HS-27A (cell line): ENCODE results near the gene ACSL4.

Source experiments
- DNase-seq: peaks from one replicate; pipeline ENCODE4 v3.0.0-alpha.2; 2012; ENCODE audit warnings: low read depth, missing footprints

ACSL4 gene

DNA sequence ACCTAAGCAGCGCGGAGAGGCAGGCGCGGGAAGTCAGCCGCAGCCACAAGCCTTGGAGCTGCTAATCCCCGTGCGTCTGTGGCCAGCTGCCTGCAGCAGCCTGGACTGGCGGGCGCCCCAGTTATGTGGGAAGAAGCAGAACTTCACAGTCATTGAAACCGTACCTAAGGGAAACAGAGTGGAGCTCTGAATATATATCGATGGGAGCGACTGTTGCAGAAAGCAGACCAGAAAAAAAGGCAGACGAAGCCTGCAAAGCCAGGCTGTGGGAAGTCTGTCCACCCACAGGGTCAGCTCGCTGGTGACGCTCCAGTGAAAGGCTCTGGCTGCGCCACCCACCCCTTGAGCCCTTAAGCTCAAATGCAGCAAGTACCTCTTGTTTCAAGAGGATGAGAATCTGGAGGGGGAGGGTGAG lies 132.8 kb downstream of the ACSL4 start:
- DNase-seq: no peak

DNA sequence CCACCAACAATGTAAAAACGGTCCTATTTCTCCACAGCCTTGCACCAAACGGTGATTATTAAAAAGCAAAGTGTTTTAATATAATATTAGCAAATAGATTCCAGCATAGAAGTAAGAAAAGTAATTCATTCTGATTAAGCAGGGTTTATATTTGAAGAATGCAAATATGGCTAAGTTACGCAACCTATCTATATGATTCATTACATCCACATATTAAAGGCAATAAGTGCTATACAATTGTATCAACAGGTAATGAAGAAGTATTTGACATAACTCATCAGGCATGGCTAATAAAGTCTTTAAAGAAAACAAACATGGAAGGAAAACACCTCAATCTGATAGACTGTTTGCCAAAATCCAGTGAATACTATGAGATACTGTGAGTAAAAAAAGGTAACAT lies 137.0 kb downstream of the ACSL4 start:
- no peak for DNase-seq
